Uterus (tissue), 2 donors: ENCODE data around the gene KCND2.

Experiments used
- POLR2A ChIP-seq, 2 donors: fragments of 450-650 bp; IDR thresholded peaks; one replicate each; pipeline ENCODE4 v1.6.1; 2016; ENCODE audit warnings: antibody characterized with exemption in 2 of 2, mild to moderate bottlenecking in 1 of 2, moderate library complexity in 1 of 2
- TF ChIP-seq, protein P1 (sequence below), 4 experiments: fragments of 200-600 bp in 2 of 4; fragments of 450-650 bp in 2 of 4; sonication (generic) in 2 of 4; IDR thresholded peaks; one replicate each; pipeline ENCODE4 v1.5.1; 2016 to 2019; ENCODE audit warnings: antibody characterized with exemption in 4 of 4, mild to moderate bottlenecking in 2 of 4, moderate library complexity in 1 of 4

DNA sequence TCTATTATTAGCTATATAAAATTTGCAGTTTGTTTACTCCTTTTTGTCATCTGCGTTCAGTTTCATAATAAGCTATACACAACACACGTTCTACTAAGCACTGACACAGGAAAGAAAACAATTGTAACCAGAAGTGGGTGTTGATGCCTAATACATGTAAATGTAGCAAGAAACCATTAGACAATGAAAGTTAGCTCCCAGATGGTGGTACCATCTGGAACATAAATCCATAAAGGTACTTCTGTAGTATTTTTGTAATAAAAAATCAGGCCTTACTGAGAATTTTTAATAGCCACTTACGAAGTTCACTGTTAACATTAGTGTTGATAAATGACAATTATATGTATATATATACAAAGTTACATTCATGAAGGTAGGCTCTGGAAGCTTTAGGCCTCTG, 194.7 kb downstream of the KCND2 start:
- TF ChIP-seq, protein P1, sequence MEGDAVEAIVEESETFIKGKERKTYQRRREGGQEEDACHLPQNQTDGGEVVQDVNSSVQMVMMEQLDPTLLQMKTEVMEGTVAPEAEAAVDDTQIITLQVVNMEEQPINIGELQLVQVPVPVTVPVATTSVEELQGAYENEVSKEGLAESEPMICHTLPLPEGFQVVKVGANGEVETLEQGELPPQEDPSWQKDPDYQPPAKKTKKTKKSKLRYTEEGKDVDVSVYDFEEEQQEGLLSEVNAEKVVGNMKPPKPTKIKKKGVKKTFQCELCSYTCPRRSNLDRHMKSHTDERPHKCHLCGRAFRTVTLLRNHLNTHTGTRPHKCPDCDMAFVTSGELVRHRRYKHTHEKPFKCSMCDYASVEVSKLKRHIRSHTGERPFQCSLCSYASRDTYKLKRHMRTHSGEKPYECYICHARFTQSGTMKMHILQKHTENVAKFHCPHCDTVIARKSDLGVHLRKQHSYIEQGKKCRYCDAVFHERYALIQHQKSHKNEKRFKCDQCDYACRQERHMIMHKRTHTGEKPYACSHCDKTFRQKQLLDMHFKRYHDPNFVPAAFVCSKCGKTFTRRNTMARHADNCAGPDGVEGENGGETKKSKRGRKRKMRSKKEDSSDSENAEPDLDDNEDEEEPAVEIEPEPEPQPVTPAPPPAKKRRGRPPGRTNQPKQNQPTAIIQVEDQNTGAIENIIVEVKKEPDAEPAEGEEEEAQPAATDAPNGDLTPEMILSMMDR (IDR thresholded peaks at IDR 0.05) = no peak
- TF ChIP-seq POLR2A (IDR thresholded peaks at IDR 0.05) = no peak
